ENCODE results near the gene CPN1. TPM values are rescaled to one million over a fixed set of nuclear protein-coding genes. Genes with fewer than 3 reads are reported as not detected.
A peak's percentile ranks its signal among the peaks of the same experiment; 100 is the strongest.

The CPN1 gene
- total RNA-seq, 1 experiment from 2014 or later: not detected

GRCh38 chr10:100006243-100006886 lies 75.3 kb downstream of the CPN1 start:
- Histone ChIP-seq H3K18ac (ENCODE audit: insufficient read length, low read depth, low read length) (no peak overlapping the region), H3K23ac (ENCODE audit: insufficient read length, low read depth, low read length) (no peak overlapping the region), H2AFZ (ENCODE audit: low read length) (no peak overlapping the region), H3K56ac (ENCODE audit: insufficient read length, low read depth, low read length) (no peak overlapping the region), H4K20me1 (ENCODE audit: control insufficient read depth, insufficient read depth, insufficient read length) (no peaks in the 10 kb centered on the region), H3K14ac (ENCODE audit: insufficient read depth, low read length) (no peak overlapping the region), H3K79me1 (ENCODE audit: insufficient read depth, low read depth, low read length, poor library complexity, severe bottlenecking) (no peaks in the 10 kb centered on the region), H4K5ac (ENCODE audit: insufficient read length, low read depth, low read length) (no peak overlapping the region), H2BK12ac (ENCODE audit: insufficient read length, low read depth, low read length) (no peak overlapping the region), H2BK15ac (ENCODE audit: low read depth, low read length) (no peak overlapping the region), H3K79me2 (ENCODE audit: insufficient read depth, low read length) (no peaks in the 10 kb centered on the region), H2BK5ac (ENCODE audit: insufficient read length, low read length) (no peak overlapping the region), H3K9ac (ENCODE audit: extremely low read depth, insufficient read length, low read length) (no peak overlapping the region), H3K4me2 (ENCODE audit: insufficient read depth, insufficient read length, low read length) (no peak overlapping the region), H4K91ac (ENCODE audit: insufficient read length, low read depth, low read length) (no peak overlapping the region), H4K8ac (replicated peaks; ENCODE audit: insufficient read length, low read depth, low read length) (no peak overlapping the region), H3K9me3 (ENCODE audit: control insufficient read depth, low read depth, low read length) (no peaks in the 10 kb centered on the region), H2AK5ac (ENCODE audit: insufficient read length, low read length) (no peak overlapping the region), H3K27ac (ENCODE audit: insufficient read length, low read depth, low read length) (no peak overlapping the region), H3K4me1 (ENCODE audit: insufficient read depth, low read length) (no peaks in the 10 kb centered on the region; the same call in 1 of the 2 replicates), H3K23me2 (ENCODE audit: insufficient read length, low read depth, low read length, poor library complexity, severe bottlenecking) (peaks cover 9% of the 10 kb centered on the region), H3K4ac (ENCODE audit: low read depth, low read length) (no peak overlapping the region), H2BK20ac (ENCODE audit: low read depth, low read length, poor library complexity, severe bottlenecking) (no peak overlapping the region), H2BK120ac (ENCODE audit: low read depth, low read length, poor library complexity, severe bottlenecking) (no peak overlapping the region), H3T11ph (ENCODE audit: low read length) (no peak overlapping the region), H3K27me3 (ENCODE audit: insufficient read depth, low read length) (no peaks in the 10 kb centered on the region)
- Mint-ChIP-seq H3K27ac (peak overlapping the region; percentile 63 to 82 (median 78); a peak in 5 of 7 replicates), H3K4me3 (no peak overlapping the region), H3K27me3 (ENCODE audit: low read depth) (peaks cover 13% of the 10 kb centered on the region), H3K9me3 (no peaks in the 10 kb centered on the region; a peak in 2 of 5 replicates), H3K36me3 (ENCODE audit: insufficient read depth in 1 of 3, low read depth in 3 of 3) (peaks cover 0 to 2% (median 0%) of the 10 kb centered on the region in 3 experiments; a peak in 2 of 7 replicates), H3K4me1 (peaks cover 37 to 42% of the 10 kb centered on the region in 2 experiments)
- no peak for DNase-seq
- WGBS (ENCODE audit: extremely low coverage, insufficient read length, low lambda C conversion rate): no CpG with 5 or more reads among the region's 4 CpGs
- no peak for TF ChIP-seq CTCF (conservative IDR thresholded peaks at IDR 0.05)
